ENCODE results near the gene SLC26A2.

DNA sequence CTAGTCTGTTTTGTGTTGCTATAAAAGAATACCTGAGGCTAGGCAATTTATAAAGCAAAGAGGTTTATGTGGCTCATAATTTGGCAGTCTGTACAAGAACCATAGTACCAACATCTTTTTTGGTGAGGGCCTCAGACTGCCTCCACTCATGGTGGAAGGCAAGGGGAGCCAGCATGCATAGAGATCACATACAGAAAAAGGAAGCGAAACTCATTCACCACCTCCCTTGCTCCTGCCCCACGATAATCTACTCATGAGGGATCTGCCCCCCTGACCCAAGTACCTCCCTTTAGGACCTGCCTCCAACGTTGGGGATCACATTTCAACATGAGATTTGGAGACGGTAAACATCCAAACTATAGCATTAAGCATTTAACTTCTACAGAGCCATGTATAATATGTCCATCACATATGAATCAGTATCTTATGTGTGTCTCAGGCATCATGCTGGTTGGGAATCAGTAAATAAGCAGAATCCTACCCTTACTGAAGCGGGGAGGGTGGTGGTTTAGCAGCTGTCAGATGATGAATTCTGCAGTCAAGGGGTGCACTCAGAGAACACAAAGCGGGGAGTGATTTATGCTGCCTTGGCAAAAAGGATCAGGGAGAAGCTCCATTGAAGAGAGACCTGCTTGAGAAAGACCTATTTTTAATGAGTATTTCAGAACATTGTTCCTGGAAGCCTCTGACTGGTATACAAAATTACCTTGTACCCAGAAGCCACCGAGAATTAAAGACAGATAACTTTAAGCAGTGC, 74.8 kb downstream of the SLC26A2 start:
- TF ChIP-seq CTCF (conservative IDR thresholded peaks at IDR 0.05; ENCODE audit: low read depth, low read length) (no peak), EZH2phosphoT487 (IDR thresholded peaks at IDR 0.05; ENCODE audit: borderline replicate concordance, low read length) (no peak)

Measured in PC-3 (cell line).